Endodermal cell (in vitro differentiated cells): ENCODE measurements around the gene NDUFA8. TPM values are rescaled to one million over a fixed set of nuclear protein-coding genes. Genes with fewer than 3 reads are reported as not detected.

Experiments used
- DNase-seq: peaks from one replicate; pipeline ENCODE4 v3.0.0-alpha.2; 2017
- H3K27ac ChIP-seq: 2 replicates; pipeline ENCODE4 v1.5.1; 2013; ENCODE audit warnings: mild to moderate bottlenecking, low read depth, low read length, moderate library complexity
- H3K27me3 ChIP-seq: 2 replicates; pipeline ENCODE4 v1.6.1; 2013; ENCODE audit warnings: mild to moderate bottlenecking, low read length, moderate library complexity; ENCODE audit not compliant: insufficient read depth, control insufficient read depth, poor library complexity, severe bottlenecking
- H3K36me3 ChIP-seq: 2 replicates; pipeline ENCODE4 v1.7.0; 2013; ENCODE audit warnings: mild to moderate bottlenecking, low read length, moderate library complexity; ENCODE audit not compliant: control insufficient read depth, insufficient read depth
- H3K4me1 ChIP-seq: one replicate; pipeline ENCODE4 v1.7.0; 2013; ENCODE audit warnings: low read length; ENCODE audit not compliant: control insufficient read depth, insufficient read depth
- H3K4me3 ChIP-seq: 2 replicates; pipeline ENCODE4 v1.5.1; 2013; ENCODE audit warnings: mild to moderate bottlenecking, low read length, moderate library complexity
- H3K9ac ChIP-seq: 2 replicates; pipeline ENCODE4 v1.6.1; 2013; ENCODE audit warnings: mild to moderate bottlenecking, low read length, moderate library complexity; ENCODE audit not compliant: poor library complexity, severe bottlenecking; ENCODE audit errors: extremely low read depth
- H3K9me3 ChIP-seq: 2 replicates; pipeline ENCODE4 v1.6.1; 2013; ENCODE audit warnings: mild to moderate bottlenecking, low read length, moderate library complexity; ENCODE audit not compliant: control insufficient read depth
- H3K27ac Mint-ChIP-seq: 2 replicates; pipeline ENCODE4 v1.8.0; 2020; ENCODE audit warnings: mixed read lengths
- H3K27me3 Mint-ChIP-seq: 2 replicates; pipeline ENCODE4 v1.8.0; 2021; ENCODE audit warnings: mild to moderate bottlenecking, mixed read lengths; ENCODE audit not compliant: insufficient read depth
- H3K36me3 Mint-ChIP-seq: 2 replicates; pipeline ENCODE4 v1.8.0; 2020; ENCODE audit warnings: low read depth, mixed read lengths
- H3K4me1 Mint-ChIP-seq: 2 replicates; pipeline ENCODE4 v1.8.0; 2020; ENCODE audit warnings: mixed read lengths
- H3K4me3 Mint-ChIP-seq: 2 replicates; pipeline ENCODE4 v1.8.0; 2020; ENCODE audit warnings: mild to moderate bottlenecking, moderate library complexity, mixed read lengths
- H3K9me3 Mint-ChIP-seq: 2 replicates; pipeline ENCODE4 v1.8.0; 2020; ENCODE audit warnings: mild to moderate bottlenecking, mixed read lengths
- CTCF ChIP-seq: fragments of 200-600 bp; sonication (generic); conservative IDR thresholded peaks from 2 replicates; pipeline ENCODE4 v1.5.0; 2021; ENCODE audit warnings: antibody characterized with exemption, mild to moderate bottlenecking
- WGBS, 2 experiments: methylation state at CpG; one replicate each; pipeline versions ENCODE4 v1.1.5 to v1.1.7; 2013; ENCODE audit warnings: missing lambda C conversion rate in 2 of 2, mixed read lengths in 1 of 2; ENCODE audit not compliant: insufficient coverage in 1 of 2, insufficient read length in 1 of 2; 5-methylcytosine and 5-hydroxymethylcytosine counted together
- total RNA-seq, 2 donors: library from RNA; stranded (reverse); fragmentation: NEBNext Ultra II Directional in 1 of 2; extraction: Animal tissue kit (Norgen Biotek cat#: 25700) in 1 of 2; gene quantifications; 2 replicates in 1 of 2; 3 replicates in 1 of 2; pipeline ENCODE4 v1.2.1, GENCODE V29; 2021

Gene NDUFA8
- total RNA-seq, 2 donors from 2014 or later, result 65.8 to 67.8 TPM

GRCh38 chr9:122200960-122201595 is 41.5 kb upstream of the NDUFA8 start:
- Mint-ChIP-seq H3K9me3 (no peaks in the 10 kb centered on the region), H3K27ac (no peak overlapping the region), H3K36me3 (no peaks in the 10 kb centered on the region), H3K27me3 (peaks cover 6% of the 10 kb centered on the region), H3K4me1 (no peaks in the 10 kb centered on the region), H3K4me3 (no peak overlapping the region)
- 92 to 100% methylated on average over 5 to 7 of the region's 7 CpGs for WGBS, 2 experiments
- no peak for DNase-seq
- no peak overlapping the region for H3K27ac ChIP-seq
- TF ChIP-seq CTCF, result no peak
- no peaks in the 10 kb centered on the region for H3K36me3 ChIP-seq
- H3K4me1 ChIP-seq, result no peaks in the 10 kb centered on the region
- no peaks in the 10 kb centered on the region for H3K27me3 ChIP-seq
- no peak overlapping the region for H3K9ac ChIP-seq
- no peak overlapping the region for H3K4me3 ChIP-seq
- no peaks in the 10 kb centered on the region for H3K9me3 ChIP-seq

GRCh38 chr9:122197882-122198281 is 38.3 kb upstream of the NDUFA8 start:
- H3K27ac Mint-ChIP-seq, result no peak overlapping the region
- peaks cover 4% of the 10 kb centered on the region for H3K27me3 Mint-ChIP-seq
- TF ChIP-seq CTCF, result no peak
- H3K9me3 Mint-ChIP-seq, result no peaks in the 10 kb centered on the region
- Histone ChIP-seq H3K27me3 (no peaks in the 10 kb centered on the region), H3K36me3 (no peaks in the 10 kb centered on the region), H3K4me3 (no peak overlapping the region), H3K4me1 (no peaks in the 10 kb centered on the region), H3K9me3 (no peaks in the 10 kb centered on the region), H3K27ac (no peak overlapping the region), H3K9ac (no peak overlapping the region)
- 86 to 100% methylated on average over 2 to 4 of the region's 4 CpGs for WGBS, 2 experiments
- DNase-seq, result no peak
- H3K4me3 Mint-ChIP-seq, result no peak overlapping the region
- no peaks in the 10 kb centered on the region for H3K4me1 Mint-ChIP-seq
- no peaks in the 10 kb centered on the region for H3K36me3 Mint-ChIP-seq

- Mint-ChIP-seq H3K4me1 (no peaks in the 10 kb centered on the region), H3K36me3 (no peaks in the 10 kb centered on the region), H3K27ac (no peak overlapping the region), H3K4me3 (no peak overlapping the region), H3K9me3 (no peaks in the 10 kb centered on the region), H3K27me3 (peaks cover 4% of the 10 kb centered on the region)
- Histone ChIP-seq H3K4me1 (no peaks in the 10 kb centered on the region), H3K27ac (no peak overlapping the region), H3K36me3 (no peaks in the 10 kb centered on the region), H3K9ac (no peak overlapping the region), H3K4me3 (no peak overlapping the region), H3K27me3 (no peaks in the 10 kb centered on the region), H3K9me3 (no peaks in the 10 kb centered on the region)
- 83 to 89% methylated on average over 6 to 7 of the region's 7 CpGs for WGBS, 2 experiments
- TF ChIP-seq CTCF, result no peak
- DNase-seq, result no peak
These were observed 37.8 kb upstream of the NDUFA8 start for GRCh38 chr9:122197426-122197825.
